ENCODE data around the gene RNF126.

The RNF126 gene

DNA sequence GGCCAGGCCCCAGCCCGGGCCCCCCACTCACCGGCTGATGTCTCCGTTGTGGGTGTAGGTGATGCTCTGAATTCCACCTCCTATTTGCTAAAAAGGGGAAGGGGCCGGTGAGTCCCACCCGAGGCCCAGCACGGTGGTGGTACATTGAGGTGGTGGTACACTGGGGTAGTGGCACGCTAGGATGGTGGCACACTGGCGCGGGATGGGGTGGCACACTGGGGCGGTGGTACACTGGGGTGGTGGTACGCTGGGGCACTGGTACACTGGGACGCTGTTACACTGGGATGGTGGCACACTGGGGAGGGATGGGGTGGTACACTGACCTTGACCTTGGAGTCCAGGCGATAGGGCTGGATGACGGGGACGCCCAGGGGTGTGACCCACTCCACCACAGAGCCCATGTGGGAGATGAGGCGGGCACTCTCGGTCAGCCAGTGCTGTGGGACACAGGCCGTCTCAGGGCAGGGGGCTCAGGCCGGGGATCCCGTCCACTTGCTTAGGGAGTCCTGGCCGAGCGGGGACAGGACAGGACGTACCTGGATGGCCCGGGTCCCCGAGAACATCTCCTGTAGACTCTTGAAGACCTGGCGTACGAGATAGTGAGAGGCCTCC is 44.2 kb downstream of the RNF126 start:
- TF ChIP-seq ZNF384 (IDR thresholded peaks at IDR 0.05) = no peak
- TF ChIP-seq NFRKB (IDR thresholded peaks at IDR 0.05) = no peak
- no peak for TF ChIP-seq HDGF (IDR thresholded peaks at IDR 0.05; ENCODE audit: borderline replicate concordance)
- no peak for TF ChIP-seq SUZ12 (IDR thresholded peaks at IDR 0.05)
- no peak for TF ChIP-seq SP1 (IDR thresholded peaks at IDR 0.05)
- no peak for TF ChIP-seq LEF1 (IDR thresholded peaks at IDR 0.05; ENCODE audit: borderline replicate concordance)
- no peak for TF ChIP-seq ARNT (IDR thresholded peaks at IDR 0.05)
- TF ChIP-seq FOXK2 (IDR thresholded peaks at IDR 0.05) = no peak
- no peak for TF ChIP-seq CTBP1 (IDR thresholded peaks at IDR 0.05; ENCODE audit: borderline replicate concordance)
- TF ChIP-seq, protein P1, sequence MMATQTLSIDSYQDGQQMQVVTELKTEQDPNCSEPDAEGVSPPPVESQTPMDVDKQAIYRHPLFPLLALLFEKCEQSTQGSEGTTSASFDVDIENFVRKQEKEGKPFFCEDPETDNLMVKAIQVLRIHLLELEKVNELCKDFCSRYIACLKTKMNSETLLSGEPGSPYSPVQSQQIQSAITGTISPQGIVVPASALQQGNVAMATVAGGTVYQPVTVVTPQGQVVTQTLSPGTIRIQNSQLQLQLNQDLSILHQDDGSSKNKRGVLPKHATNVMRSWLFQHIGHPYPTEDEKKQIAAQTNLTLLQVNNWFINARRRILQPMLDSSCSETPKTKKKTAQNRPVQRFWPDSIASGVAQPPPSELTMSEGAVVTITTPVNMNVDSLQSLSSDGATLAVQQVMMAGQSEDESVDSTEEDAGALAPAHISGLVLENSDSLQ (IDR thresholded peaks at IDR 0.05) = no peak
- no peak for TF ChIP-seq FOXA1 (IDR thresholded peaks at IDR 0.05)
- TF ChIP-seq TARDBP (IDR thresholded peaks at IDR 0.05) = no peak
- no peak for TF ChIP-seq L3MBTL2 (conservative IDR thresholded peaks at IDR 0.05)
- TF ChIP-seq FOXM1 (IDR thresholded peaks at IDR 0.05; ENCODE audit: borderline replicate concordance) = no peak
- no peak for TF ChIP-seq BHLHE40 (IDR thresholded peaks at IDR 0.05; ENCODE audit: borderline replicate concordance)
- TF ChIP-seq ELF4 (IDR thresholded peaks at IDR 0.05) = no peak
- DNase-seq (ENCODE audit: extremely low spot score) = no peak
- POLR2A ChIA-PET = no interaction called here
- CTCF ChIA-PET = no interaction called here

DNA sequence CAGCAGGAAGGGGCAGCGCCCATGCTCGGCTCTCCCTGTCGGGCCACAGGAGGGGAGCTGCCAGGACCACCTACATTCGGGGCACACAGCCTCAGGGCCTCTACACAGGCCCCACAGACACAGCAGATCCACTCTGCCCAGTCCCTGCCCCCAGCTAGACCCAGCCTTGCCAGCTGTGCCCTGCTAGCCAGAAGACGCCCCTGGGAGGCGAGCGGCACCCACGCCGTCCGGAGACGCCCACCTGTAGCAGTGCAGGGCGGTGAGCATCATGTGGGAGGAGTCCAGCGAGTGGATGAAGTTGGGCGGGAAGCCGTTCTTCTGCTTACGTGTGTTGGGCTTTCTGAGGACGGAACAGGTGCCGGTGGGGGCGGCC is 44.8 kb downstream of the RNF126 start:
- no peak for TF ChIP-seq HDGF (IDR thresholded peaks at IDR 0.05; ENCODE audit: borderline replicate concordance)
- no peak for TF ChIP-seq L3MBTL2 (conservative IDR thresholded peaks at IDR 0.05)
- TF ChIP-seq ZNF384 (IDR thresholded peaks at IDR 0.05) = no peak
- no peak for TF ChIP-seq ARNT (IDR thresholded peaks at IDR 0.05)
- no peak for TF ChIP-seq LEF1 (IDR thresholded peaks at IDR 0.05; ENCODE audit: borderline replicate concordance)
- TF ChIP-seq SUZ12 (IDR thresholded peaks at IDR 0.05) = no peak
- no peak for TF ChIP-seq FOXK2 (IDR thresholded peaks at IDR 0.05)
- no peak for TF ChIP-seq TARDBP (IDR thresholded peaks at IDR 0.05)
- TF ChIP-seq NFRKB (IDR thresholded peaks at IDR 0.05) = no peak
- ChIA-PET CTCF (no interaction called here), POLR2A (no interaction called here)
- no peak for DNase-seq (ENCODE audit: extremely low spot score)

DNA sequence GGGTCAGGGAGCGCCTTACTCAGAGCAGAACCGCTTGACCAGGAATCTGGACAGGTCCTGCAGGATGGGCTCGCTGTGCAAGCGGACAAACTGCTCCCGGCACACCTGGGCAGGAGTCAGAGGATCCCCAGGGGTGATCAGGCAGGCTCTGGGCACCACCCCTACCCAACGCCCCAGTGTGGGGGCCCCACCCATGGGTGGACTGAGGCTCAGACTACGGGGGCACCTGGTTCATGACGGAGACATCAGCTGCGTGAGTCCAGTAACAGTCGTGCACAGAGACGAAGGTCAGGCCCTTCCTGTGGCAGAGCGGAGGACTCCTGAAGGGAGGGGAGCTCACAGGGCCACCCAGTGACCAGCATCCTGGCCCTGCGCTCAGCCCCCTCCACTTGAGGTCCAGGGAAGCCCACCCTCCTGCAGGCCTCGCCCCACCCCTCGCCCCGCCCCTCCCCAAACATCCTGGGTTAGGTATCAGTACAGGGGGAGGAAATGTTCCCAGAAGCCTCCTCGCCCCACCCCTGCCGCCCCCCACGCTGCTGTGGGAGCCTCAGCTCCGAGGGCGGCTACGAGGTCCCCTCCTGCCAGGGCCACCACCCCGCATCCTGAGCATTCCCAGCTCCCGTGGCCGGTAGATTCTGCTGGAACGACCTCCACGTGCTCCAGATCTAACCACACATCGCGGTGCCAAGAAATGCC is 45.3 kb downstream of the RNF126 start:
- ChIA-PET POLR2A (no interaction called here), CTCF (no interaction called here)
- TF ChIP-seq LEF1 (IDR thresholded peaks at IDR 0.05; ENCODE audit: borderline replicate concordance) = no peak
- TF ChIP-seq ZNF384 (IDR thresholded peaks at IDR 0.05) = no peak
- TF ChIP-seq SP1 (IDR thresholded peaks at IDR 0.05) = no peak
- no peak for TF ChIP-seq BHLHE40 (IDR thresholded peaks at IDR 0.05; ENCODE audit: borderline replicate concordance)
- TF ChIP-seq, protein P1 (IDR thresholded peaks at IDR 0.05) = no peak
- TF ChIP-seq TARDBP (IDR thresholded peaks at IDR 0.05) = no peak
- no peak for TF ChIP-seq FOXA1 (IDR thresholded peaks at IDR 0.05)
- TF ChIP-seq CTBP1 (IDR thresholded peaks at IDR 0.05; ENCODE audit: borderline replicate concordance) = no peak
- TF ChIP-seq L3MBTL2 (conservative IDR thresholded peaks at IDR 0.05) = no peak
- DNase-seq (ENCODE audit: extremely low spot score) = no peak

DNA sequence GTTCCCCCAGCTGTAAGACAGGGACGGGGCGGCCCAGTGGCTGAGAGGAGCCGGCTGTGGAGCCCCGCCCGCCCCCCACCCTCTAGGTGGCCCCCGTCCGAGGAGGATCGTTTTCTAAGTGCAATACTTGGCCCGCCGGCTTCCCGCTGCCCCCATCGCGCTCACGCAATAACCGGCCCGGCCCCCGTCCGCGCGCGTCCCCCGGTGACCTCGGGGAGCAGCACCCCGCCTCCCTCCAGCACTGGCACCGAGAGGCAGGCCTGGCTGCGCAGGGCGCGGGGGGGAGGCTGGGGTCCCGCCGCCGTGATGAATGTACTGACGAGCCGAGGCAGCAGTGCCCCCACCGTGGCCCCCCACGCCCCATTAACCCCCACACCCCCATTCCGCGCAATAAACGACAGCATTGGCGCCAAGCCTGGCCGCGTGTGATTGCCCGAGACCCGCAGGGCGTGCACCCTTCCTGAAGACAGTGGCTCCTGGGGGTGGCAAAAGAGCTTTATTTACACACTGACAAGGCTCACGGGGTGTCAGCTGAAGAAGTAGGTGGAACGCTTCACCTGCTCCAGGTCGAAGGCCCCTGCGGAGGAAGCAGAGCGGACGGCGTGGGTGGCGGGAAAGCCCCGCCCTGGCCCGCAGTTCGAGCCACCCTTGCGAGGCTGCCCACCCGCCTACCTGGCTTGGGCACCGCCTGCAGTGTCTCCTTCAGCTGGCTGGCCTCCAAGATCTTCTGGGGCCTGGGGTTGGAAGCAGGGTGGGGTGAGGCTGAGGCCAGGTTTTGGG is 46.1 kb downstream of the RNF126 start:
- no peak for DNase-seq (ENCODE audit: extremely low spot score)
- TF ChIP-seq FOXM1 (IDR thresholded peaks at IDR 0.05; ENCODE audit: borderline replicate concordance) (no peak), FOXK2 (IDR thresholded peaks at IDR 0.05) (no peak), ZNF384 (IDR thresholded peaks at IDR 0.05) (no peak), HDGF (IDR thresholded peaks at IDR 0.05; ENCODE audit: borderline replicate concordance) (no peak), ELF4 (IDR thresholded peaks at IDR 0.05) (no peak), NFRKB (IDR thresholded peaks at IDR 0.05) (no peak), FOXA1 (IDR thresholded peaks at IDR 0.05) (no peak), CTBP1 (IDR thresholded peaks at IDR 0.05; ENCODE audit: borderline replicate concordance) (no peak), SP1 (IDR thresholded peaks at IDR 0.05) (no peak), L3MBTL2 (conservative IDR thresholded peaks at IDR 0.05) (no peak), SUZ12 (IDR thresholded peaks at IDR 0.05) (no peak), TARDBP (IDR thresholded peaks at IDR 0.05) (no peak), LEF1 (IDR thresholded peaks at IDR 0.05; ENCODE audit: borderline replicate concordance) (no peak), BHLHE40 (IDR thresholded peaks at IDR 0.05; ENCODE audit: borderline replicate concordance) (no peak), ARNT (IDR thresholded peaks at IDR 0.05) (no peak)
- TF ChIP-seq, protein P1 (IDR thresholded peaks at IDR 0.05) = no peak
- ChIA-PET CTCF (no interaction called here), POLR2A (no interaction called here)

DNA sequence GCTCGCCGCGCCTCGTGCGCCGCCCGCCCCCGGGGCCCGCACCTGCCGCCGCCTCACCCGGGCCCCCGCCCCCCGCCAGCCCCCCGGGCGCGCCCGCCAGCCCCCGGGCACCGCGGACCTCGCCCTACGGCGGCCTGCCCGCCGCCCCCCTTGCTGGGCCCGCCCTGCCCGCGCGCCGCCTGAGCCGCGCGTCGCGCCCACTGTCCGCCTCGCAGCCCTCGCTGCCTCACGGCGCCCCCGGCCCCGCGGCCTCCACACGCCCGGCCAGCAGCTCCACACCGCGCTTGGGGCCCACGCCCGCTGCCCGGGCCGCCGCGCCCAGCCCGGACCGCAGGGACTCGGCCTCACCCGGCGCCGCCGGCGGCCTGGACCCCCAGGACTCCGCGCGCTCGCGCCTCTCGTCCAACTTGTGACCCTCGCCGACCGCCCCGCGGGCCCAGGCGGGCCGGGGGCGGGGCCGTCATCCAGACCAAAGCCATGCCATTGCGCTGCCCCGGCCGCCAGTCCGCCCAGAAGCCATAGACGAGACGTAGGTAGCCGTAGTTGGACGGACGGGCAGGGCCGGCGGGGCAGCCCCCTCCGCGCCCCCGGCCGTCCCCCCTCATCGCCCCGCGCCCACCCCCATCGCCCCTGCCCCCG is 46.8 kb downstream of the RNF126 start:
- DNase-seq (ENCODE audit: extremely low spot score) = no peak
- ChIA-PET POLR2A (no interaction called here), CTCF (no interaction called here)
- TF ChIP-seq SUZ12 (IDR thresholded peaks at IDR 0.05) (no peak), NFRKB (IDR thresholded peaks at IDR 0.05) (no peak), HDGF (IDR thresholded peaks at IDR 0.05; ENCODE audit: borderline replicate concordance) (no peak), LEF1 (IDR thresholded peaks at IDR 0.05; ENCODE audit: borderline replicate concordance) (no peak), CTBP1 (IDR thresholded peaks at IDR 0.05; ENCODE audit: borderline replicate concordance) (no peak), FOXK2 (IDR thresholded peaks at IDR 0.05) (no peak), L3MBTL2 (conservative IDR thresholded peaks at IDR 0.05) (no peak)
- TF ChIP-seq, protein P1 (IDR thresholded peaks at IDR 0.05) = no peak
